Stimulated activated CD4-positive, alpha-beta T cell treated with anti-CD3 and anti-CD28 coated beads, Interleukin-4, amount 100 ng/mL, for 24 hours (primary cell): Measurements from ENCODE around the gene ADAMTSL5.
A peak's percentile ranks its signal among the peaks of the same experiment; 100 is the strongest.
"Not testable (repeated sequence)": the region's sequence is repeated elsewhere in the genome, so short reads cannot be mapped to it uniquely, and the experiment has no call there.

Source experiments
- DNase-seq: peaks from one replicate; pipeline ENCODE4 v3.0.0-alpha.2; 2020

The ADAMTSL5 gene

GRCh38 chr19:1512671-1513498 lies at the start of gene ADAMTSL5:
TSS of gene ADAMTSL5 (minus strand) at chr19:1513019. CDS start at chr19:1510943, 2,076 bp downstream.
- DNase-seq = peak; percentile 67

- DNase-seq = no peak
Measured at GRCh38 chr19:1561236-1561842, 48.5 kb upstream of the ADAMTSL5 start.

DNA sequence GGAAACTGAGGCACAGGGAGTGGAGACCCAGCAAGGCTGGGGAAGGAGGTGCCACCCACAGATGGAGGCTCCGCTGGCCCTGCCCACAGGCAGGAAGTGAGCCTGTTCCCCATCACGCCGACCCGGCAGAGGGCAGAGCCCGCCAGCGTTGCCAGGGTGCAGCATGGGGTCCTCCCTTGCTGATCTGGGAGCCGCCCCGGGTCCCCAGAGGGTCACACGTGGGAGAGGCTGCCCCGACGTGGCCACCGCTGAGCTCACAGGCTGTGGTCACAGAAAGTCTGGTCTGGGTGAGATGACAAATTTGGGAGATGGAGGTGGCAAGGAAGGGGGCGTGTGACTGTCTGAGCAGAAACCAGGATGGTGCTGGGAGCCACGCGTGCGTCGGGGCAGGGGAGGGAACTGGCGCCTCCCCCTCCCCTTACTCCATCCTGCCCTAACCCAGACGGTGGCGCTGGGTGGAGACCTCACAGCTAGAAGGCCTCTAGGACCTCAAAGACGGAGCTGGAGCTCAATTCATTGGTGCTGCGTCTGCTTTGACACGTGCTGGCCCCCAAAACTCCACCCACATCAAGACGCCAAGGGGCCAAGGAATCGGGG lies 47.6 kb upstream of the ADAMTSL5 start:
- DNase-seq = no peak

GRCh38 chr19:1558552-1558951 lies 45.7 kb upstream of the ADAMTSL5 start:
- DNase-seq = no peak

DNA sequence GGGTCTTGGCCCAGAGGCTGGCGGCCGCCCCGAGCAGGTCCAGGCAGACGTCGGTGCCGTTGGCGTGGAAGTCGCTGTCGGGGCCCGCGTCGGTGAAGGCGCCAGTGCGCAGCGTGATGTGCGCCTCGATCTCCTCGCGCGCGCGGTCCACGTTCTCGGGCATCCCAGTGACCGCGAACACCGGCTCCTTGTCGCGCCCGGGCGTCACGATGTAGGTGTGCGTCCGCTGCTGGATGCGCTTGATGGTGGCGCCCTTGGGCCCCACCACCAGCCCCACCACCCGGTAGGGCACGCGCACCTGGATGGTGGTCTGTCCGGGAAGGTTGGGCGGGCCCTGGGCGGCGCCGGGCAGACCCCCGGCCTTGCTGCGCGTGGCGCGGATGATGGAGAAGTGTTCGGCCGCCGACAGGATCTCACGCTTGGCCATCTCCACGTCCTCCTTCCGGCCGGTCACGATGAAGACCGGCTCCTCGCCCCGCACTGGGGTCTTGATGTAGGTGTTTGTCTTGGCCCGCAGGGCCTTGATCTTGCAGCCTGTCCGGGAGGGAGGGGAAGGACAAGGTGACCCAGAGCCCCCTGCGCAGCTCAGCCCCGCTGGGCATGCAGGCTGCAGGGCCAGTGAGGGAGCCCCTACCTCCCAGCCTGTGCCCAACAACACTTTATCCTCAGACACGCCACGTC lies 43.7 kb upstream of the ADAMTSL5 start:
- DNase-seq = no peak

- DNase-seq = no peak
Measured at GRCh38 chr19:1555487-1556389, 42.9 kb upstream of the ADAMTSL5 start.

GRCh38 chr19:1554968-1555367 lies 42.1 kb upstream of the ADAMTSL5 start:
- no peak for DNase-seq

- no peak for DNase-seq
Measured at GRCh38 chr19:1553415-1553814, 40.6 kb upstream of the ADAMTSL5 start.

DNA sequence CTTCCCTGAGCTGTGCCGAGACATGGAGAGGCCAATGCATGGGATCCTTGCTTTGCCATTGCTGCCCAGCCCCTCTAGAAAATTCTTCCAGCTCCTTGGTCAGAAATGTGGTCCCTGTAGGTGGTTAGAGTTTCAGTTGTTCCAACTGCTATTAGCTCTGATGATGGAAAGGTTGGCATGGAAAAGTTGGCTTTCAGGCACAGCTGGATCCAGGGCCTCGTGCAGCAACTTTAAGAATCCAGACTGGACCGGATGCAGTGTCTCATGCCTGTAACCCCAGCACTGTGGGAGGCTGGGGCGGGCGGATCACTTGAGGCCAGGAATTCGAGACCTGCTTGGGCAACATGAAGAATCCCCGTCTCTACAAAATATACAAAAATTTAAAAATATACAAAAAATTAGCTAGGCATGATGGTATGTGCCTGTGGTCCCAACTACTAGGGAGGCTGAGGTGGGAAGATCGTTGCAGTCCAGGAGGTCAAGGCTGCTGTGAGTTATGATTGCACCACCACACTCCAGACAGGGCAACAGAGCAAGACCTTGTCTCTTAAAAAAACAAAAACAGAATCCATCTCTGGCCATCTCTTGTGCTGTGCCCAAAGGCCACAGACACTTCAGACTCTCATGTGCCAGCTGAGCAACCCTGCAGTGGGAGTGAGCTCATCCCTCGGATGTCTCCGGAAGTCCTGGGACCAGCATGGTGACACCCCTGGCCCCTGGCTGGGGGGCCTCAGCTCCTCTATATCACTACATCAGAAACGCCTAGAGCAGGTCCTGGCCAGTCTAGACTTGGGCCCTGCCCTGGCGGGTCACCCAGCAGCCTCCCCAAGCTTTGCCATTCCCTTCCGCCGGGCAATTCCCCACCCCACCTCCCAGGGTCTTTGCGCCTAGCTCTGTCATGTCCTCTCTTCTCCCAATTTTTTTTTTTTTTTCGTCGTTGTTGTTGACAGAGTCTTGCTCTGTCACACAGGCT lies 38.5 kb upstream of the ADAMTSL5 start:
- no peak for DNase-seq

- no peak for DNase-seq
Measured at GRCh38 chr19:1549332-1549945, 36.6 kb upstream of the ADAMTSL5 start.

GRCh38 chr19:1540365-1540925 lies 27.6 kb upstream of the ADAMTSL5 start:
- DNase-seq = no peak

- DNase-seq = not testable (repeated sequence)
Measured at GRCh38 chr19:1539749-1540148, 26.9 kb upstream of the ADAMTSL5 start.

DNA sequence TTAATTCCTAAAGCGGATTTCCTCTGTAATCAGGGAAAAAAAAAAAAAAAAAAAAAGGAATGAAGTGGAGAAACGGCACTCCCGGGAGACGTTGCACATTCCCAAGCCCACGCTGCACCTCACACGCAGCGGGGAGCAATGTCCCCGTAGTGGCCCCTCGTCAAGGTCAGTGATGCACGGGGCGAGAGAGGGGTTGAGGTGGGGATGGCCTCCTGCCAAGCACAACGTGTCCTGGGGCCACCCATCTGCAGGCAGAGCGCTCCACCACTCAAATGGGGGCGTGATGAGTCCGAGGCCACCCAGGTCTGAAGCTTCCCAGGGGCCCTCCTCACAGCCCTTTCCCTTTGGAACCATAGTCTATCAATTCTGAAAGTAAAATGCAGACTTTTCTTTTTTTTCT lies 26.2 kb upstream of the ADAMTSL5 start:
- no peak for DNase-seq

- DNase-seq = not testable (repeated sequence)
Measured at GRCh38 chr19:1535699-1536098, 22.9 kb upstream of the ADAMTSL5 start.

DNA sequence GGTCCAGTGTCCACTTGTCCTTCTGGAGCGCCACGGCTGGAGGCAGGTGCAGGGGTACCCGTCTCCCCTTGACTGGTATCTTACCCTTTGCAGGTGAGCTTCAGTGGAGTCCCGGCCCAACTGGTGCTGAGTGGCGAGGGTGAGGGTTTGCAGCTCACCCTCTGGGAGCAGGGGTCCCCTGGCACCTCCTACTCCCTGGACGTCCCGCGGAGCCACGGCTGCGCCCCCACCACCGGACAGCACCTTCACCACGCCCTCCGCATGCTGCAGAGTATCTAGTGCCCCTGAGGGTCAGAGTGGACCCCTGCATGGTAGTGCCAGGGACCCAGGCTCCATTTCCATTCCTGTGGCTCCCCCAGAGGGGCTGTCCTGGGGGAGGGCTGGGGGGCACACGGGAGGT lies 22.2 kb upstream of the ADAMTSL5 start:
- DNase-seq = no peak

DNA sequence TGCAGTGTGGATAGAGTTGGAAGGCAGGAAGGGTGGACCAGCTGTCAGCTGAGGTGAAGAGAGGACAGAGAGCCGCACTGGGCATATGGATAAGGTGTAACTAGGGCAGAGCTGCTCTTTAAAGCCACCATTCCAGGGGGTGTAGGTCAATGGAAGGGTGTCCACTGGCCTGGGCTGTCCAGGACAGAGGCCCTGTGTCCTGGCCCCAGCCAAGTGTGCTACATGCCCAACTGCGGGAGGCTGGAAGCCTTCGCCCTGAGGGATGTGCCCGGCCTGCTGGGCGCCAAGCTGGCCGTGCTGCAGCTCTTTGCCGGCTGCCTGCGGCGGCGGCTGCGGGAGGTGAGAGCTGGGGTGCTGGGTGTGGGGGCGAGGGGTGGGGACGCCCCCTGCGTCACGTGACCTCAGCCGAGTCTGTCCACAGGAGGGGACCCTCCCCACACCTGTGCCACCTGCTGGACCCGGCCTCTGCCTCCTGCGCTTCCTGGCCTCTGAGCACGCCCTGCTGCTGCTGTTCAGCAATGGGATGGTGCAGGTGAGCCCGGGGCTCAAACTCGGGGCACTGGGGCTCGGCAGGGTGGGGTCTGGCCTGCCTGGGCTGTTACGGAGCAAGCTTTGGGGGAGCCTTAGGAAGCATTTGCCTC lies 20.8 kb upstream of the ADAMTSL5 start:
- DNase-seq = no peak

- no peak for DNase-seq
Measured at GRCh38 chr19:1532003-1532402, 19.2 kb upstream of the ADAMTSL5 start.

DNA sequence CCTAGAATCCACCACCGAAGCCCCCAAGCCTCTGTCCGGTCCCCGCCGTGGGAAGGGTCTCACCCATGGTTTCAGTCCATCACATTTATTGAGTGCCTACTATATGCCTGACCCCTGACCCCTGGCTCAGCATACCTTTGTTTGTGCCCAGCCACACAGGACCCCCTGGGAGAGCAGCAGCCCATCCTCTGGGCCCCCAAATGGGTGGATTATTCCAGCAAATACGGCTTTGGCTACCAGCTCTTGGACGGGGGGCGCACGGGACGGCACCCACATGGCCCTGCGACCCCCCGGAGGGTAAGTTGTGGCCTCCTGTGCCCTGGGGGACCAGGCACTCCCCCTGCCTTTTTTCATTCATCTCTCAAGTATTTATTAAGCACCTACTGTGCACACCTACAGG lies 18.8 kb upstream of the ADAMTSL5 start:
- DNase-seq = no peak

- DNase-seq = not testable (repeated sequence)
Measured at GRCh38 chr19:1530856-1531255, 18.0 kb upstream of the ADAMTSL5 start.

DNA sequence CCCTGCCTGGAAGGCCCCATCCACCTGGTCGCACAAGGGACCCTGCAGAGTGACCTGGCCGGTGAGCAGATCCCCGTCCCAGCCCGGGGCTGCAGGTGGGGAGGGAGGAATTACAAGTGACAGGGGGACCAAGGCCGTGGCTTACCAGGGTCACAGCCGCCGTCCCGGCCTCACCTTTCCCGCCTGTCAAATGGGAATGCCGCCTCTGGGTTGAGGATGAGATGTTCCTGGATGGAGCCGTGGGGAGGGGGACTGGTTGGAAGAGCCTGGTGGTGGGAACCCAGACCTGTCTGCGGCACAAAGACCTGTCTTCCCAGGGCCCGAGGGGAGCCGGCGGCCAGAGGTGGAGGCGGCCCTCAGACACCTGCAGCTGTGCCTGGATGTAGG lies 16.6 kb upstream of the ADAMTSL5 start:
- DNase-seq = no peak
